Endothelial cell (in vitro differentiated cells): ENCODE data around the gene MED9. TPM values are rescaled to one million over a fixed set of nuclear protein-coding genes. Genes with fewer than 3 reads are reported as not detected.

Experiments
- DNase-seq: peaks from one replicate; pipeline ENCODE4 v3.0.0; 2021; ENCODE audit warnings: low spot score
- H3K27ac Mint-ChIP-seq: one replicate; pipeline ENCODE4 v1.8.0; 2021; ENCODE audit warnings: mixed read lengths, inconsistent platforms; ENCODE audit not compliant: unreplicated experiment
- H3K27me3 Mint-ChIP-seq: one replicate; pipeline ENCODE4 v1.8.0; 2021; ENCODE audit warnings: mild to moderate bottlenecking, moderate library complexity, mixed read lengths, inconsistent platforms; ENCODE audit not compliant: unreplicated experiment
- H3K36me3 Mint-ChIP-seq: one replicate; pipeline ENCODE4 v1.8.0; 2021; ENCODE audit warnings: mild to moderate bottlenecking, low read depth, mixed read lengths, inconsistent platforms; ENCODE audit not compliant: unreplicated experiment
- H3K4me1 Mint-ChIP-seq: one replicate; pipeline ENCODE4 v1.8.0; 2021; ENCODE audit warnings: mild to moderate bottlenecking, mixed read lengths, inconsistent platforms; ENCODE audit not compliant: unreplicated experiment
- H3K4me3 Mint-ChIP-seq: one replicate; pipeline ENCODE4 v1.8.0; 2021; ENCODE audit warnings: mild to moderate bottlenecking, mixed read lengths, inconsistent platforms; ENCODE audit not compliant: unreplicated experiment
- H3K9me3 Mint-ChIP-seq: one replicate; pipeline ENCODE4 v1.8.0; 2021; ENCODE audit warnings: mixed read lengths, inconsistent platforms; ENCODE audit not compliant: unreplicated experiment
- total RNA-seq: library from RNA; stranded (reverse); fragmentation: NEBNext Ultra II Directional; extraction: Animal tissue kit (Norgen Biotek cat#: 25700); gene quantifications from one replicate; pipeline ENCODE4 v1.2.1, GENCODE V29; 2021; ENCODE audit not compliant: unreplicated experiment
- TF ChIP-seq, protein P1 (sequence below): fragments of 200-600 bp; sonication (generic); IDR thresholded peaks from one replicate; pipeline ENCODE4 v1.5.0; 2021; ENCODE audit warnings: antibody characterized with exemption; ENCODE audit not compliant: unreplicated experiment

The MED9 gene
- total RNA-seq, 1 donor from 2014 or later: 14.2 TPM

DNA sequence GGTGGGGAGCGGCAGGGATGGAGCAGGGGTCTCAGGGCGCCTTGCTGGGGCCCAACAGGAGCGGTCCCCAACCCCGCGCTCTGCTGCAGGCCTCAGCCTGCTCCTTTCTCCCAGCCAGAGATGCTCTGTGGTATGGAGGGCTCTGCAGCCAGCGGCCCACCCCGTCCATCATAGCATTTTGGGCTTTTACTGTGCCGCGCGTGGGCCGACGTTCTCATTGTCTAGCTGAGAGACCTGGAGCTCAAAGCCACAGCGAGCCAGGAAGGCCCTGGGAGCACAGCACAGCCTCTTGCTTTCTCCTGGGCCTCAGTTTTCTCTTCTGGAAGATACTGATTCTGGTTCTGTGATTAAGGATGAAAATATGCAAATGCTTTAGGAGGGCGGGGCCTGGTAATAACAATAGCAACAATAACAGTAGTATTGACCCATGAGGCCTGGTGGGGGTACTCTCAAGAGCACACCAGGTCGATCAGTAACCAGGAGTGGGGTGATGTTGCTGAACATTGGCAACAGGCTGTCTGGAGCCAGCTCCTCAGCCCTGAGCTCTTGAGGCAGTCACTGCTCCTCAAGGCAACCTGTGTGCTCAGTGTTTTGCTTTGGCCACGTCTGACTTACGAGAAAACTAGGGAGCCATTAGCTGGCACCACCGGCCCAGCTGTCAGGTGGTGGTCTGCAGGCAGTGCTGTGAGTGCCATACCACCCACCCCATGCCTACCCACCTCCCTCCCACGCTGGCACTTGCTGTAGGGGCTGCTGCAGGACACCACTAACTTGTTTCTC, 20.5 kb downstream of the MED9 start:
- H3K4me1 Mint-ChIP-seq: peaks cover 9% of the 10 kb centered on the region
- no peak overlapping the region for H3K27ac Mint-ChIP-seq
- H3K9me3 Mint-ChIP-seq: no peaks in the 10 kb centered on the region
- H3K36me3 Mint-ChIP-seq: peaks cover 4% of the 10 kb centered on the region
- DNase-seq: no peak
- H3K27me3 Mint-ChIP-seq: peaks cover 15% of the 10 kb centered on the region
- TF ChIP-seq, protein P1, sequence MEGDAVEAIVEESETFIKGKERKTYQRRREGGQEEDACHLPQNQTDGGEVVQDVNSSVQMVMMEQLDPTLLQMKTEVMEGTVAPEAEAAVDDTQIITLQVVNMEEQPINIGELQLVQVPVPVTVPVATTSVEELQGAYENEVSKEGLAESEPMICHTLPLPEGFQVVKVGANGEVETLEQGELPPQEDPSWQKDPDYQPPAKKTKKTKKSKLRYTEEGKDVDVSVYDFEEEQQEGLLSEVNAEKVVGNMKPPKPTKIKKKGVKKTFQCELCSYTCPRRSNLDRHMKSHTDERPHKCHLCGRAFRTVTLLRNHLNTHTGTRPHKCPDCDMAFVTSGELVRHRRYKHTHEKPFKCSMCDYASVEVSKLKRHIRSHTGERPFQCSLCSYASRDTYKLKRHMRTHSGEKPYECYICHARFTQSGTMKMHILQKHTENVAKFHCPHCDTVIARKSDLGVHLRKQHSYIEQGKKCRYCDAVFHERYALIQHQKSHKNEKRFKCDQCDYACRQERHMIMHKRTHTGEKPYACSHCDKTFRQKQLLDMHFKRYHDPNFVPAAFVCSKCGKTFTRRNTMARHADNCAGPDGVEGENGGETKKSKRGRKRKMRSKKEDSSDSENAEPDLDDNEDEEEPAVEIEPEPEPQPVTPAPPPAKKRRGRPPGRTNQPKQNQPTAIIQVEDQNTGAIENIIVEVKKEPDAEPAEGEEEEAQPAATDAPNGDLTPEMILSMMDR: no peak
- H3K4me3 Mint-ChIP-seq: peak overlapping the region; percentile 79

DNA sequence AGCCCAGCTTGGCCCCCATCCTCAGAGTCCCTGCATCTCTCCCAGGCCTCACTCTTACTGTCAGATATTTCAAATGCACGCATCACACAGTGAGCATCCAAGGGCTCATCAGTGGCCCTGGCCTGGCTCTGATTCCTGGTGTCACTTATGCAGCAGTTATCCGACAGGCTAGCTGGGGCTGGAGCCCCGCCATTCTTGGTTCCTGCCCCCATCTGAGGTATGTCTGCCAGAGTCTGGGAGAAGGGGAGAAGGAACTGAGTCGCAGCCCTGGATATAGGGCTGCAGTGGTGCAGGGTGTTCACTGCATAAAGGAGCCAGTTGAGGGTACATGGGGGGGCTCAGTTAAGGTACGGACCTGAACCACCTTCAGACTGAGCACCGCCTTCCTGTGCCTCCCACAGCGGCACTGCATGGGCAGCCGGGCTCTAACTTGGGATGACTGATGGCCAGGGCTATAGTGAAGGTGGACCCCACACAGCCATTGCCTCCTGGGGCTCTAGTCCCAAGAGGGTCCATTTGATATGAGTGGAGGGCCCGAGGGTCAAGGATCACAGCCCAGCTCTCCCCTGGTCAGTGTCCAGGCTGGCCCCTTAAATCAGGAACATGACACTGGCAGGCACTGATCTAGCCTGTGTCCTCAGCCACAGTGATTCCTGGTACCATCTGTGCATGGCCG, 21.2 kb downstream of the MED9 start:
- H3K27me3 Mint-ChIP-seq: peaks cover 15% of the 10 kb centered on the region
- peaks cover 7% of the 10 kb centered on the region for H3K4me1 Mint-ChIP-seq
- H3K4me3 Mint-ChIP-seq: peak overlapping the region; percentile 51
- no peak for DNase-seq
- no peaks in the 10 kb centered on the region for H3K9me3 Mint-ChIP-seq
- TF ChIP-seq, protein P1: no peak
- no peaks in the 10 kb centered on the region for H3K36me3 Mint-ChIP-seq
- no peak overlapping the region for H3K27ac Mint-ChIP-seq

DNA sequence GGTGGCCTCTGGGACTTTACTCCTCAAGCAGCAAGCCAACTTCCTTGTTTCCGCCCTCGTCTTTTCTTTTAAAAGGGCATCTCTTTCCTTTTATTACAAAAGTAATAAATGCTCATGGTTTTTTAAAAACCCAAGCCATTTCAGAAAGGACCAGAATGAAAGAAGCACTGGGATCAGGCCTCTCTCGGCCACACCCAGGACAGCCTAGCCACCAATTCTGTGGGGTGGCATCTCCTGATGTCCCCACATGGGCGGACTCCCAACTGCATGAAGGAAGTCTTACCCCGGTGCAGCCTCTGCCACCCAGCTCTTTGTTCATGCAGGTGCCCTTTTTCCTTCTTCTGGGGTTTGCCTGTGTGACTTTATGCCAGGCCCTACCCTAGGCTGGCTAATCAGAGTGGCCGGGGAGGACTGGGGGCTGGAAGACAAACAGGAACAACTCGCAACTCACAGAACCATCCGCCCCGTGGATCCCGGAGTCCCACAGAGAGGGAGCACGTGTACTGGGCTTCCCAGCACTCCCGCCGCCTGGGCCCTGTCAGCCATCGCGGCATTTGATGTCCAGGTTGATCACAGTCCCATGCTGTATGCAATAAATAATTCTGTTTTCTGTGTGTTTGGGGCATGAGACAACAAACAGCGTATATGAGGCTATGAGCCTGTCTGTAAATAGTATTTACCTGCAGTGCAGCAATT, 22.0 kb downstream of the MED9 start:
- TF ChIP-seq, protein P1: no peak
- no peaks in the 10 kb centered on the region for H3K9me3 Mint-ChIP-seq
- H3K36me3 Mint-ChIP-seq: no peaks in the 10 kb centered on the region
- H3K4me3 Mint-ChIP-seq: peak overlapping the region; percentile 51
- H3K27me3 Mint-ChIP-seq: peaks cover 14% of the 10 kb centered on the region
- H3K4me1 Mint-ChIP-seq: peaks cover 7% of the 10 kb centered on the region
- no peak for DNase-seq
- H3K27ac Mint-ChIP-seq: no peak overlapping the region

DNA sequence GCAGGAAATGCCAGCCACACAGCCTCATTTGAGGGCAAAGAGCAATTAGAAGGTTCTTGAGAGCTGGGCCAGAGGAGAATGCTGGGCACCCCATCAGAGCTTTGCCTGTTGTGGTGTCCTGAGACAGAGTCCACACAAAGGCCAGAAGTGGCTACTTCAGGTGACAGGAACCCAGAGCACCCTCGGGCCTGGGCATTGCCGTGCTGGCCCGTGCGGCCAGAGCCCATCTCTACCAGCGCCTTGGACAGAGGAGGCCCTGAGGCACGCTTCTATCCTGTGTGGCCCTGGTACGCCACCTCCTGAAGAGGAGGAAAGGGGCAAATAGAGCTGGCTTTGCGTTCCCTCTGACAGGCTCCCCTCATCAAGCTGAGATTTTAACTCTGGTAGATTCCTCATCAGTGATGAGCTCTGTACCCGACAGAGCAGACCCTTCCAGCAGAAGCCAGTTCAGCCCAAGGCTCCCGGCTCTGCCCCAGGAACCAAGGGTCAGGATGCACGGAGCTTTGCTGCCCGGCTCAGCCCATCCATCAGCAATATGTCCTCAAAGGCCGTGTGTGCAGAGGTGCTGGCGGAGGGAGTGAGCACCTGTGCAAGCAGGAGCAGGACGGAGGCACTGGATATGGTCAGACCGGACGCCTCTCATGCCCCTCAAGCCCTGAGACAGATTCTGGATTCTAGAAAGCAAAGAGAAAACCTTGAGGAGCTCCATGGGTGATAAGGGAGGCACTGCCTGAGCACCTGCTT, 22.8 kb downstream of the MED9 start:
- no peak overlapping the region for H3K4me3 Mint-ChIP-seq
- no peaks in the 10 kb centered on the region for H3K36me3 Mint-ChIP-seq
- peaks cover 7% of the 10 kb centered on the region for H3K4me1 Mint-ChIP-seq
- TF ChIP-seq, protein P1: no peak
- peaks cover 16% of the 10 kb centered on the region for H3K27me3 Mint-ChIP-seq
- H3K27ac Mint-ChIP-seq: no peak overlapping the region
- no peaks in the 10 kb centered on the region for H3K9me3 Mint-ChIP-seq
- DNase-seq: no peak
